Mesendoderm (in vitro differentiated cells): Measurements from ENCODE around the gene UNC119.

ENCODE experiments used
- DNase-seq: peaks from one replicate; pipeline ENCODE4 v3.0.0; 2013
- H2AK5ac ChIP-seq: 2 replicates; pipeline ENCODE4 v1.6.1; 2013; ENCODE audit warnings: low read length, inconsistent platforms
- H2BK120ac ChIP-seq: 2 replicates; pipeline ENCODE4 v1.6.1; 2013; ENCODE audit warnings: low read depth, mild to moderate bottlenecking, low read length, moderate library complexity, mixed read lengths
- H2BK15ac ChIP-seq: replicated peaks from 2 replicates; pipeline ENCODE4 v1.6.1; 2013; ENCODE audit warnings: low read depth, mild to moderate bottlenecking, moderate library complexity
- H2BK5ac ChIP-seq: 2 replicates; pipeline ENCODE4 v1.6.1; 2013; ENCODE audit warnings: low read length, inconsistent platforms
- H3K18ac ChIP-seq: 2 replicates; pipeline ENCODE4 v1.6.1; 2013; ENCODE audit warnings: mild to moderate bottlenecking, low read length, mixed read lengths
- H3K23ac ChIP-seq: one replicate; pipeline ENCODE4 v1.6.1; 2013; ENCODE audit warnings: low read length
- H3K27ac ChIP-seq: 2 replicates; pipeline ENCODE4 v1.5.1; 2013; ENCODE audit warnings: low read depth, mild to moderate bottlenecking, inconsistent platforms, low read length, moderate library complexity
- H3K27me3 ChIP-seq: 2 replicates; pipeline ENCODE4 v1.6.1; 2013; ENCODE audit warnings: low read length, control low read depth, mild to moderate bottlenecking, inconsistent platforms; ENCODE audit not compliant: insufficient read depth, poor library complexity
- H3K36me3 ChIP-seq: 2 replicates; pipeline ENCODE4 v1.6.1; 2013; ENCODE audit warnings: low read length, inconsistent platforms; ENCODE audit not compliant: control insufficient read depth, insufficient read depth
- H3K4ac ChIP-seq: one replicate; pipeline ENCODE4 v1.6.1; 2013; ENCODE audit warnings: low read depth, mild to moderate bottlenecking, low read length, moderate library complexity
- H3K4me1 ChIP-seq: 2 replicates; pipeline ENCODE4 v1.6.1; 2013; ENCODE audit warnings: low read depth, low read length, inconsistent platforms; ENCODE audit not compliant: control insufficient read depth
- H3K4me2 ChIP-seq: 2 replicates; pipeline ENCODE4 v1.6.1; 2013; ENCODE audit warnings: low read length
- H3K4me3 ChIP-seq: 2 replicates; pipeline ENCODE4 v1.5.1; 2013; ENCODE audit warnings: mild to moderate bottlenecking, low read length
- H3K56ac ChIP-seq: one replicate; pipeline ENCODE4 v1.6.1; 2013; ENCODE audit warnings: low read length
- H3K79me1 ChIP-seq: 2 replicates; pipeline ENCODE4 v1.6.1; 2013; ENCODE audit warnings: low read length, inconsistent platforms
- H3K79me2 ChIP-seq: 2 replicates; pipeline ENCODE4 v1.6.1; 2013; ENCODE audit warnings: mild to moderate bottlenecking, low read length; ENCODE audit not compliant: control insufficient read depth, insufficient read depth
- H3K9ac ChIP-seq: 2 replicates; pipeline ENCODE4 v1.6.1; 2013; ENCODE audit warnings: low read length, inconsistent platforms
- H4K5ac ChIP-seq: one replicate; pipeline ENCODE4 v1.6.1; 2013; ENCODE audit warnings: low read length
- H4K8ac ChIP-seq: one replicate; pipeline ENCODE4 v1.6.1; 2013; ENCODE audit warnings: low read depth, mild to moderate bottlenecking, control low read depth, low read length, moderate library complexity
- WGBS: extraction: QIAGEN DNeasy Blood & Tissue Kit; methylation state at CpG from one replicate; pipeline ENCODE4 v1.1.7; 2013; ENCODE audit warnings: low lambda C conversion rate, missing lambda C conversion rate; ENCODE audit not compliant: insufficient coverage; ENCODE audit errors: extremely low coverage; 5-methylcytosine and 5-hydroxymethylcytosine counted together

UNC119 gene

GRCh38 chr17:28530250-28530649, 22.2 kb downstream of the UNC119 start:
- H2BK120ac ChIP-seq = no peak overlapping the region
- no peak overlapping the region for H3K4me2 ChIP-seq
- H3K27me3 ChIP-seq = no peaks in the 10 kb centered on the region
- no peak overlapping the region for H3K23ac ChIP-seq
- H3K27ac ChIP-seq = no peak overlapping the region
- no peak overlapping the region for H4K8ac ChIP-seq
- no peak overlapping the region for H3K4ac ChIP-seq
- no peak overlapping the region for H2BK15ac ChIP-seq
- H2AK5ac ChIP-seq = no peak overlapping the region
- H3K18ac ChIP-seq = no peak overlapping the region
- no peak overlapping the region for H2BK5ac ChIP-seq
- no peaks in the 10 kb centered on the region for H3K4me1 ChIP-seq
- no peak overlapping the region for H4K5ac ChIP-seq
- H3K4me3 ChIP-seq = no peak overlapping the region
- no peaks in the 10 kb centered on the region for H3K36me3 ChIP-seq
- H3K56ac ChIP-seq = no peak overlapping the region
- H3K79me2 ChIP-seq = no peaks in the 10 kb centered on the region
- H3K9ac ChIP-seq = no peak overlapping the region
- no peaks in the 10 kb centered on the region for H3K79me1 ChIP-seq
- WGBS = no CpG with 5 or more reads among the region's 4 CpGs
- no peak for DNase-seq

GRCh38 chr17:28529013-28529400, 23.4 kb downstream of the UNC119 start:
- H3K27ac ChIP-seq = no peak overlapping the region
- no peak overlapping the region for H2BK120ac ChIP-seq
- no peak overlapping the region for H2BK5ac ChIP-seq
- no CpG with 5 or more reads among the region's 3 CpGs for WGBS
- H3K79me1 ChIP-seq = no peaks in the 10 kb centered on the region
- no peak overlapping the region for H3K4me2 ChIP-seq
- no peak overlapping the region for H4K8ac ChIP-seq
- H3K23ac ChIP-seq = no peak overlapping the region
- H3K4ac ChIP-seq = no peak overlapping the region
- no peak overlapping the region for H3K9ac ChIP-seq
- no peaks in the 10 kb centered on the region for H3K79me2 ChIP-seq
- H2AK5ac ChIP-seq = no peak overlapping the region
- no peaks in the 10 kb centered on the region for H3K4me1 ChIP-seq
- H3K56ac ChIP-seq = no peak overlapping the region
- H3K4me3 ChIP-seq = no peak overlapping the region
- no peak overlapping the region for H2BK15ac ChIP-seq
- H3K27me3 ChIP-seq = no peaks in the 10 kb centered on the region
- H4K5ac ChIP-seq = no peak overlapping the region
- H3K18ac ChIP-seq = no peak overlapping the region
- no peak for DNase-seq
- no peaks in the 10 kb centered on the region for H3K36me3 ChIP-seq

- H4K5ac ChIP-seq = no peak overlapping the region
- no peaks in the 10 kb centered on the region for H3K4me1 ChIP-seq
- H3K9ac ChIP-seq = no peak overlapping the region
- no CpG with 5 or more reads among the region's 9 CpGs for whole genome bisulfite sequencing
- H3K4me3 ChIP-seq = no peak overlapping the region
- no peak overlapping the region for H3K56ac ChIP-seq
- no peak overlapping the region for H3K23ac ChIP-seq
- no peak overlapping the region for H2BK15ac ChIP-seq
- H2AK5ac ChIP-seq = no peak overlapping the region
- H3K4ac ChIP-seq = no peak overlapping the region
- H4K8ac ChIP-seq = no peak overlapping the region
- no peak overlapping the region for H3K4me2 ChIP-seq
- no peaks in the 10 kb centered on the region for H3K79me1 ChIP-seq
- H3K18ac ChIP-seq = no peak overlapping the region
- H3K27me3 ChIP-seq = no peaks in the 10 kb centered on the region
- H3K79me2 ChIP-seq = no peaks in the 10 kb centered on the region
- H3K36me3 ChIP-seq = no peaks in the 10 kb centered on the region
- H3K27ac ChIP-seq = no peak overlapping the region
- DNase-seq = no peak
- no peak overlapping the region for H2BK120ac ChIP-seq
- no peak overlapping the region for H2BK5ac ChIP-seq
Measured at GRCh38 chr17:28528327-28529012, 24.0 kb downstream of the UNC119 start.

GRCh38 chr17:28527859-28528258, 24.6 kb downstream of the UNC119 start:
- H3K56ac ChIP-seq = no peak overlapping the region
- H3K27ac ChIP-seq = no peak overlapping the region
- H4K8ac ChIP-seq = no peak overlapping the region
- H3K79me1 ChIP-seq = no peaks in the 10 kb centered on the region
- no peak overlapping the region for H3K9ac ChIP-seq
- H3K79me2 ChIP-seq = no peaks in the 10 kb centered on the region
- no peak overlapping the region for H2AK5ac ChIP-seq
- no peak overlapping the region for H2BK120ac ChIP-seq
- no peak overlapping the region for H3K4me3 ChIP-seq
- H2BK15ac ChIP-seq = no peak overlapping the region
- no peak overlapping the region for H3K18ac ChIP-seq
- H3K36me3 ChIP-seq = no peaks in the 10 kb centered on the region
- no peak overlapping the region for H3K4ac ChIP-seq
- H3K27me3 ChIP-seq = no peaks in the 10 kb centered on the region
- no peaks in the 10 kb centered on the region for H3K4me1 ChIP-seq
- H4K5ac ChIP-seq = no peak overlapping the region
- H2BK5ac ChIP-seq = no peak overlapping the region
- no CpG with 5 or more reads among the region's 2 CpGs for WGBS
- DNase-seq = no peak
- H3K23ac ChIP-seq = no peak overlapping the region
- no peak overlapping the region for H3K4me2 ChIP-seq

GRCh38 chr17:28527181-28527681, 25.2 kb downstream of the UNC119 start:
- Histone ChIP-seq H4K8ac (no peak overlapping the region), H3K4me1 (no peaks in the 10 kb centered on the region), H3K36me3 (no peaks in the 10 kb centered on the region), H2AK5ac (no peak overlapping the region), H2BK15ac (no peak overlapping the region), H2BK5ac (no peak overlapping the region), H3K79me1 (no peaks in the 10 kb centered on the region), H3K4ac (no peak overlapping the region), H3K27me3 (no peaks in the 10 kb centered on the region), H3K18ac (no peak overlapping the region), H2BK120ac (no peak overlapping the region), H3K4me3 (no peak overlapping the region), H3K27ac (no peak overlapping the region), H4K5ac (no peak overlapping the region), H3K23ac (no peak overlapping the region), H3K4me2 (no peak overlapping the region), H3K79me2 (no peaks in the 10 kb centered on the region), H3K56ac (no peak overlapping the region), H3K9ac (no peak overlapping the region)
- DNase-seq = no peak
- WGBS = no CpG with 5 or more reads among the region's 2 CpGs

- Histone ChIP-seq H2AK5ac (no peak overlapping the region), H3K9ac (no peak overlapping the region), H3K4me2 (no peak overlapping the region), H3K18ac (no peak overlapping the region), H3K4ac (no peak overlapping the region), H3K4me1 (no peaks in the 10 kb centered on the region), H4K5ac (no peak overlapping the region), H3K4me3 (no peak overlapping the region), H3K27me3 (no peaks in the 10 kb centered on the region), H3K36me3 (no peaks in the 10 kb centered on the region), H3K23ac (no peak overlapping the region), H4K8ac (no peak overlapping the region), H3K79me2 (no peaks in the 10 kb centered on the region), H3K56ac (no peak overlapping the region), H2BK15ac (no peak overlapping the region), H2BK5ac (no peak overlapping the region), H3K27ac (no peak overlapping the region), H2BK120ac (no peak overlapping the region), H3K79me1 (no peaks in the 10 kb centered on the region)
- DNase-seq = no peak
- WGBS = no CpG with 5 or more reads among the region's 8 CpGs
Measured at GRCh38 chr17:28526381-28526780, 26.0 kb downstream of the UNC119 start.
